ENCODE results near the gene STARD10.

STARD10 gene

GRCh38 chr11:72760539-72761405 lies 33.1 kb downstream of the STARD10 start:
- no peak for DNase-seq

DNA sequence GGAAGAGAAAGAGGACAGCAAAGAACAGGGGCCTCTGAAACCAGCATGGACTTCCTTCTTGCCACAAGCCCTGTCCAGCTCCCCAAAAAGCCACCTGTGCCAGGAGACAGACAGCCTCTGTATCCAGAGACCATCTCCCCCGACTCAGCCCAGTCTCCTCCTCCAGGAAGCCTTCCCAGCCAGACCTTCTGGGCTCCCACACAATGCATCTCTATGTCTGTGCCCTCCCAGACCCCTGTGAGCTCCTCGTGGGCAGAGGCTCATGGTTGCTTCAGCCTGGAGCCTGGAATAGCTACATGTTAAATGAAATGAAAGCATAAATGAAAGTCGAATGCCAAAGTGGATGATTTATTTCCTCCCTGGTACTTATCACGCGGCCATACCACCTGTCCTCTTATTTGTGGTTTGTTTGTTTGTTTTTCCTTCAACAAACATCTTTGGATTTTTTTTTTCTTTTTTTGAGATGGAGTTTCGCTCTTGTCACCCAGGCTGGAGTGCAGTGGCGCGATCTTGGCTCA lies 34.3 kb downstream of the STARD10 start:
- DNase-seq: no peak

DNA sequence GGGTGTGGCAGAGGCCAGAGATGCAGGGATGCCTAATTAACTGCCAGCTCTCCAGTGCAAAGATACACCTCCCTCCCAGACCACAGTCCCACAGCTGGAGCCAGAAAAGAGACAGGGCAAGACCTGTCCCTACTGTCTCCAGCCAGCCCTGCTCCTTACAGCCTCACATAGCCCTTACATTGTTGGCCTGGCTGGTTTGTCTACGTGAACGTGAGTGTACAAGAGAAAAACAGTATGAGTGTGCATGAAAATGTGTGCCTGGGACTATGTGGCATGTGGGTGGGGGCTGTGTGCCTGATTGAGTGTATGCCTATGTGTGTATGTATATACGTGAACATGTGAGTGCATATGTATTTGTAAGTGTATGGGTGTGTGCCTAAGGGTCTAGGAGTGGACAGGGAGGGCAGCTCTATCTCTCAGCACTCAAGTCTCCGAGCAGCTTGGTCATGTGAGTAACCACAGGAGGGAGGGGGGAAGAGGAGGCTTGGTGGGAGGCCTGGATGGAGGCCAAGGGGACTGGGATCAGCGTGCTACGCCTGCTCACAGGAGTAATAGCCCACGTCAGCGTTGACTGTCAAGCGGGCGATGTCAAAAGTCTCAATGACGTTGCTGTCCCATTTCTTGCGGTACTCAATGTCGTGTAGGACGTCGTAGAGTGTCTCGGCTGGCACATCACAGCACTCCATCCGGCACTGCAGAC lies 35.0 kb downstream of the STARD10 start:
- DNase-seq: no peak

DNA sequence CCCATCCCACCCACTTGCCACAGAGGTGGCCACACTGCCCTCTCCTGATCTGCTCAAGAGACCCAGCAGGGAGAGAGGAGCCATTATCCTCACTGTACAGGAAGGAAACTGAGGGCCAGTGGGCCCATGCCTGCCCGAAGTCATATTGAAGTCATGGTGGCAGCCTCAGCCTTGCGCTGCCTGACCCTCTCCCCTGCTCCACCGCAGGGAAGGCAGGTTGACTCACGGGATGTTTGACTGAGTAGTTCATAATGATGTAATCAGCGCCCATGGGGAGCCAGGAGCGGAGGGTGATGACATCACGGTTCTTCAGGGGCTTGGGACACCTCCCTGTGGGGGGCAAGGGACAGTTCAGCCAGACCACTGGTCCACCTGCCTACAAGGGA lies 35.5 kb downstream of the STARD10 start:
- no peak for DNase-seq

GRCh38 chr11:72755713-72756285 lies 38.0 kb downstream of the STARD10 start:
- DNase-seq: no peak

GRCh38 chr11:72754544-72755155 lies 39.2 kb downstream of the STARD10 start:
- no peak for DNase-seq

- no peak for DNase-seq
Observed at GRCh38 chr11:72754149-72754543, 39.7 kb downstream of the STARD10 start.

DNA sequence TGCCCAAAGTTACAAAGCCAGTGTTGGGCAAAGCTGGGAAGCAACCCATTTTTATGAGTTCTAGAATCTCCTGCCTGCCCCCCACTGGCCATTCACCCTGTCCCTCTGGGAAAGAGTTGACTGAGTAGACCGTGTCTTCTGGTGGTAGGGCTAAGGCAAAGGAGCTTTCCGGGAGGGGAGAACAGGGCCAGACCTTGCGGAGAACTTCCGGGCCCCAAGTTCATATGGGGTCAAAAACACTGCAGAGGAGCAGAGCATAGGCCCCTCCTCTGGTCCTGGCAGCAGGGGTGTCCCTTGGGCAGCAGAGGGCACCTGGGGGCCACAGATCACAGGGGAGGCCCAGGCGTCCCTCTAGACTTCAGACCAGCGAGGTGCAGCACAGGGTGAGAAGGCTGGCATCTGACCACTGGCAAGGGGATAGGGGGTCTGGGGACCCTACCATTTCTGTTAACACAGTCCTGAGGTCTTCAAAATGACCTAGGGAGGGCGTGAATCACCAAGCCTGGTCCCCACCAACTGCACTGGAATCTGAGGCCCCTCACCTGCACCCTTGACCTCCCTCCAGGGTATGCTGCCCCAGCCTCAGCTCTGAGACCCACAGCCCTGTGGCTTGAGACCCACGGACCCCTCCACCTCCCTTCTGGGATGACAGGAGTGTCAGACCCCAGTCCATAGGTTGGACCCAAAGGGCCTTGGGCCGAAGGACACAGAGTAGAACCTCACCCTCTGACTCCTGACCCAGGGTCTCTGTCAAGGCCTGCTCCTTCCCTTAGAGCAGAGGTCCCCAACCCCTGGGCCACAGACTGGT lies 40.3 kb downstream of the STARD10 start:
- no peak for DNase-seq

DNA sequence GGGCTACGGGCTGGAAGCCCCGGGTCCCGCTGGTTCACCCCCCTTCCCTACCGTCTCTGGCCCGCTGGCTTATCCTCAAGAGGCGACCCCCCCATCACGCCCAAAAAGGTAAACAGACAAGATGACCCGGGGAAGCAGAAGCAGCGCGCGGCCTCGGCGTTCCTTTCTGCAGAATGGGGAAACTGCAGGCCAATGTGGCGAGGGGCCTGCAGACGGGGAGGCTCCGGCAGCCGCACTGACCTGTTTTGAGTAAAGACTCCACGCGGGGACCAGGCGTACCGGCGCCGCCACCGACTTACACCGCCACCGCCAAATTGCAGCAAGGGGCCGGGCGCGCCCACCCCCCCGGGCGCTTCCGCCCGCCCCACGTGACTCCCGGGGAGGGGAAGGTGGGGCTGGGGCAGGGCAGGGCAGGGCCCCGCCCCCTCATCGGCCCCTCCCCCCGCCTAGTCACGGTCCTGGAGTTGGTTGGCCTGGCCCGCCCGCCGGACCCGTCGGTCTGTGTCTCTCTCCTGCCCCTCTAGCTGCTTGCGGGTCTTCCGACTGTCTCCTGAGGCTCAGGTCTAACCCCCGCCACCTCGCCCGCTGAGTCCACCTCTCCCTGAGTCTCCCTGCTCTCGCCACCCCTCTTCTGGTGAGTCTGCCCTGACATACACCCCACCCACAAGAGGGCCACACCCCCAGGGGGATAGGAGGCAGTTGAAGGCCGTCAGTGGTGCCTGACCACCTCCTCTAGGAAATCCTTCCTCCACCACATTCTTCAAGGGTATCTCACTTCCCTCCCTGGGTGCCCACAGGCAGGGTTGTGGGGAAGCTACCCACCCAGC lies 41.5 kb downstream of the STARD10 start, which contains the start of gene ARAP1:
TSS of gene ARAP1 (minus strand) at position 321 of the 827 bp plus-strand sequence. CDS start 25,280 bp downstream, outside the sequence.
- no peak for DNase-seq

- no peak for DNase-seq
Observed at GRCh38 chr11:72751116-72752087, 42.4 kb downstream of the STARD10 start.

GRCh38 chr11:72750556-72751115 lies 43.2 kb downstream of the STARD10 start:
- no peak for DNase-seq

GRCh38 chr11:72750086-72750485 lies 43.8 kb downstream of the STARD10 start:
- no peak for DNase-seq

DNA sequence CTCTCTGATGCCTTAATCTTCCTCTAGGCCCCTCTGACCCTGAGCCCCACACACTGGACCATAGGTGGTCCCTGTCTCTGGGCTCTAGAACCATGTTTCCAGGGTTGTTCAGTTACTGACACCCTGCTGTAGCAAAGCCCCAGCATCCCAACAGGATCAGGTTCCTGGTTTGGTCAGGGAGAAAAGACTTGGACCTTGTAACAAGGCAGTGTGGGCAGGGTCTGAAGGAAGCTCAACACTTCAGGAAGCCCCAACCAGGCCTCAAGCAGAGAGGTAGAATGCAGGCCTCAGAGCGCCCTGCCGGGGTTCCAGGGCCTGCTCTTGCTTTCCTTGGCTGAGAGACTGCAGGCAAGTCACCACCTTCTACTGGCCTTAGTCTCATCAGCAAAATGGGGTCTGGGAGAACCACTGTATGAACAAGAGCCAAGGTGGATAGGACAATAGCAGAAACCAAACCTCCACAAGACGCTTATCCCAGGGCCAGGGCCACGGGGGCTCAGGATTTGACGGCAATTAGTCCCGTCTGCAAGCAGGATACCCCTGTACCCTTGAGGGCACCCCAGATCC lies 46.5 kb downstream of the STARD10 start:
- no peak for DNase-seq

- no peak for DNase-seq
Observed at GRCh38 chr11:72746821-72747220, 47.0 kb downstream of the STARD10 start.

DNA sequence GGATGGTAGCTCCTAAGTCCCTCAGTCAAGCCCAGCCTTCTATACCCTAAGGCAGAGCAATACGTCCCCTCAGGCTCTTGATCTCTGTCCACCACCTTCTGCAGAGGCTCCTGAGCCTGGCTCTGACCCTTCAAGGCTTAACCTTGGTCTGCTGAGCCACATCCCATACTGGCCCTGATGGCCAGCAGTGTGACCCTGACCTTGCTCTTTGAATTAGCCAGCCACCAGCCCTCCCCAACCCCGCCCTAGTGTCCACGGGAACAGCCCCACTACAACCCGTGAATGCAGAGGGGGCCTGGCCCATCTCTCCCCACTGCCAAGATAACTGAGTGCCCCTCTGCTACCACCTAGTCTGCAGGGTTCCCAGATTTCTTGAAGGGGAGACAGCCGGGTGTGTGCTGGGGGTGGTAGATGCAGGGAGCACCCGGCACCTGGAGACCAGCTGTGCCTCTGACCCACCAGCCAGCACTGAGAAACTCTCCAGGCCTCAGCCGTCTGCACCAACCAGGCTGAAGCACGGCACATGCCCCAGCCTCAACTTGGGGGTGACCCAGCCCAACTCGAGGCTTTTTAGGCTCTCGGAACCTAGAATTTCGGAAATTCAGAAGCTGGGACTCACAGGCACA lies 47.8 kb downstream of the STARD10 start:
- DNase-seq: no peak

DNA sequence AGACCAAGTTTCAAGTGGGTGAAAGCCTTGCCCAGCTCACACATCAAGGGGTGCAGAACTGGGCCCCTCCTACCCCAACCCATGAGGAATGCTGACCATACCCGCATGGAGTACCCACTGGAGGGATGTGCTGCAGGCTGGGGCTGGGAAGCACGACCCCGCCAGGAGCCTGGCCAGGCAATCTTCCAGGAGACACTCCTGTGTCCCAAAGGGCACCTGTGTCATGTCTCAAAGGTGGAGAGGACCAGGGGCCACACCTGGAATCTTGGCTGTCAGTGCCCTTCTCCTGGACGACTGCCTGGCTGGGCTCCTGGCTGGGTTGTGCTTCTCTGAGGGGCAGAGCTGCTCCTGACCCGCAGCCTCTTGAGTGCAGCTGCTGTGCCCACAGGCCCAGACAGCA lies 48.3 kb downstream of the STARD10 start:
- no peak for DNase-seq

DNA sequence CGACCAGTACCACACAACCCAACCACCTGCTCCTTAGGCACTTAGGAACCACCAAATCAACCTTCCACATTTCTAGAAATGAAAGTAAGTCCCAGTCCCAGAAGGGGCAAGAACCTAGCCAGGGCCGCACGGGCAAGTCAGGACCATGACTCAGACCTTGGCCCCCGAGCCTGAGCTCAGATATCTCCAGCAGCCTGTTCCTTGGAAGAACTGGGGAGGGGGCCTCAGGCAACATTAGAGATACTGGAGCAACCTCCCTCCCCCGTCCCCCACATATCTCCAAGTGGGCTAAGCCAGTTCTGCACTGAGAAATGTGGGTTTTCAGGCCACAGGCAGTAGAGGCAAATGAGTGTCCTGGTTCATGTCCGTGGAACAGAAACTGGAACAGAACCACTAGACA lies 49.4 kb downstream of the STARD10 start:
- no peak for DNase-seq

DNA sequence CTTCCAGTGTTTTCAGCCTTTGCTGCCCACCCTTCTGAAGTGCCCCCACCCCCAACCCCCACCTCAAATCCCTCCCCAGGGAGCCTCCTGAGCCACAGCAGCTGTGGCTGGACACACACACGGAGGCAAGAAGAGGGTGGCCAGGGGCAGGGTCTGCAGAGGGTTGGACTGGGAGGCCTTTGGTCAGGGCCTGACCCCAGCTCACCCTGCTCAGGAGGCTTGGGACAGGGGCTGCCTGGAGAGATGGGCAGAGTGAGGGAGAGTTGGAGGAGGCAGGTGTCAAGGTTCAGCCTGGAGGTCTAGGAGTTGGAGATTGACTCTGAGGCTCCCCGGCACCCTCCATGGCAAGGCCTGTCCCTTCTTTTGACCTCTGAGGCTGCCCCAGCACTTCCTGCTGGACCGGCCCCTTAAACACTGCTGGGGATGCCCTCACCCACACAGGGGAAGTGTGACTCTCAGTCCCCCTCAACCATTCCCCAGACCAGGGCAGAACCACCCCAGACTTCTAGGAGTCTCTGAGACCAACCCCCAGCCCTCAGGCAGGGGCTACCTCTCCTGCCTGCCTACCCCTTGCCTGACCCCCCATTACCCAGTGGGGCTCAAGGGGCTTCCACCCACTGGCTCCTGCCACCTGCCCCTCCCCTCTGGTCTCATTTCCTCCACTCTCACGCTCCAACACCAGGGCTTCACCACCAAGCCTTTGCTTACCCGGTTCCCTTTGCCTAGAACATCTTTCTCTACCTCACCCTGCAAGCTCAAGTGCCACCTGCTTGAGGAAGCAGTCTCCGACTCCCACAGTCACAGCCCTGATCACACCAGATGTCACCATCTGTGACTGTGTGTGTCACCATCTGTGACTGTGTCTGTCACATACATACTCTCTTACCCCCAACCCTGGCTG lies 50.3 kb downstream of the STARD10 start:
- peak; percentile 84 for DNase-seq
